Spleen (tissue), 11 donors: Measurements from ENCODE around the gene TSBP1. TPM values are rescaled to one million over a fixed set of nuclear protein-coding genes. Genes with fewer than 3 reads are reported as not detected.

Source experiments
- DNase-seq: peaks from one replicate; pipeline ENCODE4 v3.0.0-alpha.2; 2020
- H3K27ac ChIP-seq, 8 donors: fragments of 200-600 bp; sonication (generic) in 7 of 8; 1 replicate in 4 of 8; 2 replicates in 4 of 8; pipeline versions ENCODE4 v1.5.0 to v1.8.0; 2016 to 2021; ENCODE audit warnings: inconsistent platforms in 4 of 8, mild to moderate bottlenecking in 4 of 8, moderate library complexity in 1 of 8
- H3K27me3 ChIP-seq, 7 donors: fragments of 200-600 bp; sonication (generic) in 6 of 7; replicated peaks in 1 of 7; 1 replicate in 4 of 7; 2 replicates in 3 of 7; pipeline versions ENCODE4 v1.5.0 to v1.8.0; 2016 to 2021; ENCODE audit warnings: inconsistent platforms in 3 of 7, mild to moderate bottlenecking in 1 of 7
- H3K36me3 ChIP-seq, 6 donors: fragments of 200-600 bp; sonication (generic) in 5 of 6; 1 replicate in 4 of 6; 2 replicates in 2 of 6; pipeline versions ENCODE4 v1.5.0 to v1.8.0; 2016 to 2021; ENCODE audit warnings: inconsistent platforms in 2 of 6
- H3K4me1 ChIP-seq, 6 donors: fragments of 200-600 bp; sonication (generic) in 5 of 6; 1 replicate in 3 of 6; 2 replicates in 3 of 6; pipeline versions ENCODE4 v1.5.0 to v1.8.0; 2016 to 2021; ENCODE audit warnings: inconsistent platforms in 3 of 6
- H3K4me3 ChIP-seq, 8 donors: fragments of 200-600 bp; sonication (generic) in 7 of 8; 1 replicate in 4 of 8; 2 replicates in 4 of 8; pipeline versions ENCODE4 v1.5.0 to v1.8.0; 2016 to 2021; ENCODE audit warnings: inconsistent platforms in 4 of 8, mild to moderate bottlenecking in 4 of 8, moderate library complexity in 2 of 8
- H3K9me3 ChIP-seq, 8 donors: fragments of 200-600 bp; sonication (generic) in 7 of 8; 1 replicate in 4 of 8; 2 replicates in 4 of 8; pipeline versions ENCODE4 v1.5.0 to v1.8.0; 2016 to 2021; ENCODE audit warnings: inconsistent platforms in 4 of 8
- POLR2A ChIP-seq, 3 donors: fragments of 450-650 bp; IDR thresholded peaks; one replicate each; pipeline ENCODE4 v1.5.1; 2017; ENCODE audit warnings: antibody characterized with exemption in 3 of 3, mild to moderate bottlenecking in 1 of 3
- POLR2AphosphoS5 ChIP-seq, 3 donors: sonication (generic); formaldehyde crosslinking; IDR thresholded peaks; one replicate each; pipeline ENCODE4 v1.5.1; 2017; ENCODE audit warnings: antibody characterized with exemption in 3 of 3
- WGBS, 5 donors: extraction: QIAGEN DNeasy Blood & Tissue Kit in 3 of 5; methylation state at CpG; one replicate each; pipeline versions ENCODE4 v1.1.5 to v1.1.7; 2013 to 2018; 5-methylcytosine and 5-hydroxymethylcytosine counted together
- intact Hi-C: fragments of 100-400 bp; cut with DNase I; formaldehyde crosslinking; loops from one replicate; pipeline ENCODE4 v1.15.0; 2023; ENCODE audit warnings: low total_unique reads
- polyA plus RNA-seq, 3 donors: library from polyadenylated mRNA; stranded (reverse); fragments of 200-250 nt; gene quantifications; one replicate each; pipeline ENCODE4 v1.2.1, GENCODE V29; 2013
- total RNA-seq, 7 donors: library from RNA; depleted of rRNA in 3 of 7; stranded (reverse); fragments of >200 nt in 3 of 7; fragmentation: NEBNext Ultra II Directional in 4 of 7; extraction: Animal tissue kit (Norgen Biotek cat#: 25700) in 4 of 7; gene quantifications; one replicate each; pipeline versions ENCODE4 v1.1.0 to v1.2.1, GENCODE V29; 2016 to 2021
- TF ChIP-seq, protein P1 (sequence below), 11 experiments: fragments of 200-600 bp in 7 of 11; fragments of 450-650 bp in 4 of 11; sonication (generic) in 4 of 11; IDR thresholded peaks in 8 of 11; conservative IDR thresholded peaks in 3 of 11; 1 replicate in 7 of 11; 2 replicates in 4 of 11; pipeline versions ENCODE4 v1.4.0 to v1.8.0; 2016 to 2021; ENCODE audit warnings: antibody characterized with exemption in 11 of 11, inconsistent platforms in 4 of 11, mild to moderate bottlenecking in 1 of 11
- donor health status: healthy with polysubstance abuse.
- donor health status: DM: no; HTN: no; CAD: no; lungs with moderate emphysema.
- donor health status: DM: no; HTN: no; CAD: no.
- donor health status: Bipolar disorder and iron deficiency.
- donor health status: healthy.
- donor health status: DM: no; HTN: no; CAD: no.
- donor health status: DM: yes; HTN: yes; CAD: no.

TSBP1 gene
- total and polyA plus RNA-seq, 10 donors: not detected

- DNase-seq: no peak
- H3K4me3 ChIP-seq: no peak overlapping the region
- 67 to 72% (median 71%) methylated on average over 7 of the region's 7 CpGs for WGBS, 5 donors
- intact Hi-C loops: no loop called here
- no peaks in the 10 kb centered on the region for H3K27me3 ChIP-seq
- H3K36me3 ChIP-seq: no peaks in the 10 kb centered on the region
- H3K27ac ChIP-seq: peak overlapping the region in 1 of 8 donors; percentile 47
- TF ChIP-seq, protein P1, sequence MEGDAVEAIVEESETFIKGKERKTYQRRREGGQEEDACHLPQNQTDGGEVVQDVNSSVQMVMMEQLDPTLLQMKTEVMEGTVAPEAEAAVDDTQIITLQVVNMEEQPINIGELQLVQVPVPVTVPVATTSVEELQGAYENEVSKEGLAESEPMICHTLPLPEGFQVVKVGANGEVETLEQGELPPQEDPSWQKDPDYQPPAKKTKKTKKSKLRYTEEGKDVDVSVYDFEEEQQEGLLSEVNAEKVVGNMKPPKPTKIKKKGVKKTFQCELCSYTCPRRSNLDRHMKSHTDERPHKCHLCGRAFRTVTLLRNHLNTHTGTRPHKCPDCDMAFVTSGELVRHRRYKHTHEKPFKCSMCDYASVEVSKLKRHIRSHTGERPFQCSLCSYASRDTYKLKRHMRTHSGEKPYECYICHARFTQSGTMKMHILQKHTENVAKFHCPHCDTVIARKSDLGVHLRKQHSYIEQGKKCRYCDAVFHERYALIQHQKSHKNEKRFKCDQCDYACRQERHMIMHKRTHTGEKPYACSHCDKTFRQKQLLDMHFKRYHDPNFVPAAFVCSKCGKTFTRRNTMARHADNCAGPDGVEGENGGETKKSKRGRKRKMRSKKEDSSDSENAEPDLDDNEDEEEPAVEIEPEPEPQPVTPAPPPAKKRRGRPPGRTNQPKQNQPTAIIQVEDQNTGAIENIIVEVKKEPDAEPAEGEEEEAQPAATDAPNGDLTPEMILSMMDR (IDR thresholded peaks at IDR 0.05 in 8 of 11, conservative IDR thresholded peaks at IDR 0.05 in 3 of 11): no peak
- no peak for TF ChIP-seq POLR2AphosphoS5 (IDR thresholded peaks at IDR 0.05)
- TF ChIP-seq POLR2A (IDR thresholded peaks at IDR 0.05): no peak
- peaks cover 0 to 6% (median 0%) of the 10 kb centered on the region in 6 donors for H3K4me1 ChIP-seq
- H3K9me3 ChIP-seq: no peaks in the 10 kb centered on the region
These were observed 25.7 kb upstream of the TSBP1 start for GRCh38 chr6:32397252-32397920.

- DNase-seq: no peak
- no peaks in the 10 kb centered on the region for H3K27me3 ChIP-seq
- intact Hi-C loops: no loop called here
- H3K27ac ChIP-seq: no peak overlapping the region
- 87 to 99% (median 95%) methylated on average over 10 of the region's 10 CpGs for WGBS, 5 donors
- no peaks in the 10 kb centered on the region for H3K36me3 ChIP-seq
- H3K4me1 ChIP-seq: peaks cover 0 to 6% (median 0%) of the 10 kb centered on the region in 6 donors
- no peak for TF ChIP-seq POLR2AphosphoS5 (IDR thresholded peaks at IDR 0.05)
- TF ChIP-seq, protein P1 (IDR thresholded peaks at IDR 0.05 in 8 of 11, conservative IDR thresholded peaks at IDR 0.05 in 3 of 11): no peak
- no peak for TF ChIP-seq POLR2A (IDR thresholded peaks at IDR 0.05)
- H3K4me3 ChIP-seq: no peak overlapping the region
- H3K9me3 ChIP-seq: no peaks in the 10 kb centered on the region
These were observed 24.3 kb upstream of the TSBP1 start for GRCh38 chr6:32396028-32396427.

DNA sequence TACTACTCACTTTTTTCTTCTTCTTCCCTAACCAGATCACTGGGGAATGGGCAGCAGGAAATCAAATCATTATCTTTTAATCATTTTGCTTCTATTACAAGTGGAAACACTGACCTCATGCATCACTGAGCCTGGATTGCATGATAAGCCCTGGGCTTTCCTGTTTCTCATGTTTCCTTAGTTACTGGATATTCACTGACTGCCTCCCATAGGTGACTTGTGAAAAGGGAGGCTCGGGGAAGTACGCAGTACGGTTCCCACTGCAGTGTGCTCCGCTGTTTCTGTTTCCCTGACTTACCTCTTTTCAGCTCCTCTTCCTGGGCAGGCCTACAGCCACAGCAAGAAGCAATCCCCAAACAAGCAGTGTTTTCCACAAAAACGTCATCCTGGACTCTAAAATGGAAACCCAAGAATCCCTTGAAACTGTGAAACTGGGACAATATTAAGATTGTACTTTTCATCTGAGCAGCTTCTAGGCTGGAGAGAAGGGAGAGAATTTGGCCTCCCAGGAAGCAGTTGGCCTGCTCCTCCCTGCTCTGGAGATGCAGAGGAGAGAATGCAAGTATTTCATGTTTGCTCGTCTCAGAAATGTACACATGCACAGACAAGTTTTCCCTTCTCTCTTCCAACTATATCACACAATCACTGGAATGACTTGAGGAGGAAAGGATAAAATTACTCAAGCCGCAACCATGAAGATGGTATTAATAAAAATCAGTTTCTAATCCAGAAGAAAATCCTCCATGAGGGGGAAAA, 22.1 kb upstream of the TSBP1 start:
- no peak for DNase-seq
- Histone ChIP-seq H3K36me3 (no peaks in the 10 kb centered on the region), H3K9me3 (no peaks in the 10 kb centered on the region), H3K27me3 (no peaks in the 10 kb centered on the region), H3K4me1 (peaks cover 0 to 6% (median 0%) of the 10 kb centered on the region in 6 donors), H3K4me3 (no peak overlapping the region), H3K27ac (peak overlapping the region in 5 of 8 donors; percentile 4 to 60 (median 35))
- peak in 1 of 3 donors; percentile 66 for TF ChIP-seq POLR2AphosphoS5 (IDR thresholded peaks at IDR 0.05)
- no peak for TF ChIP-seq POLR2A (IDR thresholded peaks at IDR 0.05)
- intact Hi-C loops: no loop called here
- 26 to 60% (median 49%) methylated on average over 7 of the region's 7 CpGs for WGBS, 5 donors

DNA sequence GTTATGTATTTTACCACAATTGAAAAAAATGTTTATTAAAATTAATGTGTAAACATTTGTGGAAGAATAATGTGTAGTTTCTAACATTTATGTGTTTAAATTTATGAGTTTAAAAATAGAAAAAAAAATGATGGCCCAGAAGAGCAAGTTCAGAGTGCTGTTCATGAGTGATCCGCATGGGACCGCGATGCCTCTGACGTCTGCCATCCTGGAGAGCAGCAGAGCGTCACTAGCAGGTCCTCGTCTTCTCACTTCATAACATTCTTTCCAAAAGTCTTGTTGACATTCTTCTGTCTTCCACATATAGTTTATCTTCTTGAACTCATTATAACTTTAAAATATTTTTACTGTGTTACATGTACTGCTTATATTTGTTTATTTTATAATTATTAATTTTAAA, 19.8 kb upstream of the TSBP1 start:
- H3K4me1 ChIP-seq: peaks cover 0 to 6% (median 3%) of the 10 kb centered on the region in 6 donors
- WGBS, 5 donors: 93 to 97% (median 94%) methylated on average over 6 of the region's 6 CpGs
- H3K9me3 ChIP-seq: no peaks in the 10 kb centered on the region
- intact Hi-C loops: no loop called here
- no peak overlapping the region for H3K4me3 ChIP-seq
- no peaks in the 10 kb centered on the region for H3K27me3 ChIP-seq
- no peaks in the 10 kb centered on the region for H3K36me3 ChIP-seq
- H3K27ac ChIP-seq: no peak overlapping the region
- TF ChIP-seq, protein P1 (IDR thresholded peaks at IDR 0.05 in 8 of 11, conservative IDR thresholded peaks at IDR 0.05 in 3 of 11): no peak
- no peak for TF ChIP-seq POLR2A (IDR thresholded peaks at IDR 0.05)
- DNase-seq: no peak
